SU-DHL-6 (cell line): Measurements from ENCODE around the gene MT1X.

Experiments used
- CTCF ChIP-seq: fragments of 200-600 bp; sonication (generic); IDR thresholded peaks from one replicate; pipeline ENCODE4 v1.5.1; 2017; ENCODE audit warnings: antibody characterized with exemption, mild to moderate bottlenecking, low read length, moderate library complexity; ENCODE audit not compliant: insufficient read depth, poor library complexity, severe bottlenecking
- EZH2phosphoT487 ChIP-seq: fragments of 200-600 bp; sonication (generic), shearing (Covaris generic); conservative IDR thresholded peaks from 2 replicates; pipeline ENCODE4 v1.6.1; 2018; ENCODE audit warnings: mild to moderate bottlenecking, antibody characterized with exemption, low read length, moderate library complexity, mixed read lengths

- no peak for TF ChIP-seq CTCF
- no peak for TF ChIP-seq EZH2phosphoT487
These were observed 9.3 kb upstream of the MT1X start for GRCh38 chr16:56672761-56673536.
